ENCODE data around the gene SLC29A1. TPM values are rescaled to one million over a fixed set of nuclear protein-coding genes. Genes with fewer than 3 reads are reported as not detected.

The SLC29A1 gene
- total RNA-seq, 1 experiment from 2014 or later, result 45.3 TPM

GRCh38 chr6:44221291-44221960, 2.0 kb upstream of the SLC29A1 start:
- Histone ChIP-seq H3K4me2 (peak overlapping the region; percentile 53), H3K79me2 (ENCODE audit: low read depth) (peaks cover 17% of the 10 kb centered on the region), H3K9me2 (ENCODE audit: insufficient read depth) (no peaks in the 10 kb centered on the region), H3K27me3 (ENCODE audit: insufficient read depth, low read depth) (no peaks in the 10 kb centered on the region), H3K9me3 (ENCODE audit: insufficient read depth, low read depth) (no peaks in the 10 kb centered on the region), H4K20me1 (ENCODE audit: insufficient read depth) (peaks cover 3% of the 10 kb centered on the region; the same call in 1 of the 2 replicates), H3K4me3 (no peak overlapping the region), H3K36me3 (ENCODE audit: low read depth) (no peaks in the 10 kb centered on the region), H3K27ac (no peak overlapping the region), H2AFZ (no peak overlapping the region), H3F3A (ENCODE audit: insufficient read depth, low read depth) (peaks cover 24% of the 10 kb centered on the region; the same call in 1 of the 2 replicates), H3K4me1 (replicated peaks; ENCODE audit: insufficient read depth) (peaks cover 35% of the 10 kb centered on the region)
- TF ChIP-seq CTCF (conservative IDR thresholded peaks at IDR 0.05) (peak; percentile 86), EZH2 (IDR thresholded peaks at IDR 0.05; ENCODE audit: low read depth) (no peak)
- intact Hi-C loops (cut with micrococcal nuclease; ENCODE audit: unreplicated experiment), result loop anchor here (1.0 kb wide), 1 partner anchor 49 kb away; no protein-coding TSS in a partner anchor
- ChIA-PET CTCF (interaction anchor here (0.6 to 0.7 kb wide), 5 partner anchors 25 to 228 kb away, joined by 3 to 23 read pairs (median 9); partner anchors contain the start of gene HSP90AB1), POLR2A (ENCODE audit: unreplicated experiment) (interaction anchor here (0.6 to 0.8 kb wide), 3 partner anchors 21 to 122 kb away, joined by 4 to 6 read pairs (median 5); no protein-coding TSS in a partner anchor)
- DNase-seq, result peak; percentile 77 to 91
- no TSS peak for BruUV-seq (replicated peaks)

- POLR2A ChIA-PET (ENCODE audit: unreplicated experiment), result interaction anchor here (0.7 to 0.8 kb wide), 2 partner anchors 21 to 122 kb away, joined by 4 to 5 read pairs; no protein-coding TSS in a partner anchor
These were observed 1.4 kb upstream of the SLC29A1 start for GRCh38 chr6:44221961-44222335.

GRCh38 chr6:44222486-44223318, 693 bp upstream of the SLC29A1 start:
- Histone ChIP-seq H3K4me2 (peak overlapping the region; percentile 87), H3K27me3 (ENCODE audit: insufficient read depth, low read depth) (no peaks in the 10 kb centered on the region), H4K20me1 (ENCODE audit: insufficient read depth) (peaks cover 3% of the 10 kb centered on the region; the same call in 1 of the 2 replicates), H3K27ac (no peak overlapping the region), H3K4me3 (peak overlapping the region; percentile 57; the same call in 1 of the 2 replicates), H2AFZ (no peak overlapping the region), H3F3A (ENCODE audit: insufficient read depth, low read depth) (peaks cover 24% of the 10 kb centered on the region; the same call in 1 of the 2 replicates), H3K9me3 (ENCODE audit: insufficient read depth, low read depth) (no peaks in the 10 kb centered on the region), H3K9me2 (ENCODE audit: insufficient read depth) (no peaks in the 10 kb centered on the region), H3K4me1 (replicated peaks; ENCODE audit: insufficient read depth) (peaks cover 35% of the 10 kb centered on the region), H3K79me2 (ENCODE audit: low read depth) (peaks cover 17% of the 10 kb centered on the region), H3K36me3 (ENCODE audit: low read depth) (no peaks in the 10 kb centered on the region)
- intact Hi-C loops (cut with micrococcal nuclease; ENCODE audit: unreplicated experiment), result no loop called here
- CTCF ChIA-PET, result interaction anchor here (2.1 kb wide), 1 partner anchor 12 kb away, joined by 6 read pairs; no protein-coding TSS in a partner anchor
- POLR2A ChIA-PET (ENCODE audit: unreplicated experiment), result interaction anchor here (0.6 kb wide), 1 partner anchor 62 kb away, joined by 3 read pairs; no protein-coding TSS in a partner anchor
- BruUV-seq (replicated peaks), result no TSS peak
- DNase-seq, result no peak
- TF ChIP-seq EZH2 (IDR thresholded peaks at IDR 0.05; ENCODE audit: low read depth) (no peak), CTCF (conservative IDR thresholded peaks at IDR 0.05) (no peak)

More at GRCh38 chr6:44221961-44222335, 1.4 kb upstream of the SLC29A1 start:
- peak overlapping the region; percentile 53 for H3K4me2 ChIP-seq
- H3K4me1 ChIP-seq (replicated peaks; ENCODE audit: insufficient read depth), result peaks cover 35% of the 10 kb centered on the region
- H3F3A ChIP-seq (ENCODE audit: insufficient read depth, low read depth), result peaks cover 24% of the 10 kb centered on the region; the same call in 1 of the 2 replicates
- peaks cover 3% of the 10 kb centered on the region; the same call in 1 of the 2 replicates for H4K20me1 ChIP-seq (ENCODE audit: insufficient read depth)
- TF ChIP-seq EZH2 (IDR thresholded peaks at IDR 0.05; ENCODE audit: low read depth), result no peak
- H3K27me3 ChIP-seq (ENCODE audit: insufficient read depth, low read depth), result no peaks in the 10 kb centered on the region
- H3K4me3 ChIP-seq, result no peak overlapping the region
- DNase-seq, result no peak
- no peak overlapping the region for H3K27ac ChIP-seq
- CTCF ChIA-PET, result interaction anchor here (0.6 to 0.7 kb wide), 5 partner anchors 25 to 228 kb away, joined by 3 to 23 read pairs (median 9); partner anchors contain the start of gene HSP90AB1
- H3K79me2 ChIP-seq (ENCODE audit: low read depth), result peaks cover 17% of the 10 kb centered on the region
- H3K9me3 ChIP-seq (ENCODE audit: insufficient read depth, low read depth), result no peaks in the 10 kb centered on the region
- H3K36me3 ChIP-seq (ENCODE audit: low read depth), result no peaks in the 10 kb centered on the region
- BruUV-seq (replicated peaks), result no TSS peak
- no peaks in the 10 kb centered on the region for H3K9me2 ChIP-seq (ENCODE audit: insufficient read depth)
- intact Hi-C loops (cut with micrococcal nuclease; ENCODE audit: unreplicated experiment), result loop anchor here (1.0 kb wide), 1 partner anchor 50 kb away; no protein-coding TSS in a partner anchor
- no peak overlapping the region for H2AFZ ChIP-seq

Measured in PC-9 (cell line).